H9 (cell line): ENCODE results near the gene DPYD. TPM values are rescaled to one million over a fixed set of nuclear protein-coding genes. Genes with fewer than 3 reads are reported as not detected.

Experiments used
- DNase-seq: peaks from one replicate; pipeline ENCODE4 v3.0.0-alpha.2; 2017
- H2AFZ ChIP-seq: one replicate; pipeline ENCODE4 v1.6.1; 2013; ENCODE audit warnings: mild to moderate bottlenecking, low read length, control low read depth, moderate library complexity
- H2AK5ac ChIP-seq: 2 replicates; pipeline ENCODE4 v1.6.1; 2013; ENCODE audit warnings: low read length, control low read depth, mixed read lengths; ENCODE audit not compliant: insufficient read length
- H2BK120ac ChIP-seq: one replicate; pipeline ENCODE4 v1.6.1; 2013; ENCODE audit warnings: low read depth, mild to moderate bottlenecking, low read length, control low read depth, inconsistent platforms; ENCODE audit not compliant: poor library complexity, severe bottlenecking
- H2BK12ac ChIP-seq: 2 replicates; pipeline ENCODE4 v1.6.1; 2013; ENCODE audit warnings: low read length, control low read depth, mixed read lengths, low read depth; ENCODE audit not compliant: insufficient read length
- H2BK15ac ChIP-seq: 2 replicates; pipeline ENCODE4 v1.6.1; 2013; ENCODE audit warnings: low read depth, low read length, control low read depth
- H2BK20ac ChIP-seq: one replicate; pipeline ENCODE4 v1.6.1; 2013; ENCODE audit warnings: low read depth, mild to moderate bottlenecking, low read length, control low read depth, inconsistent platforms; ENCODE audit not compliant: poor library complexity, severe bottlenecking
- H2BK5ac ChIP-seq: 2 replicates; pipeline ENCODE4 v1.6.1; 2013; ENCODE audit warnings: low read length, control low read depth, mixed read lengths; ENCODE audit not compliant: insufficient read length
- H3K14ac ChIP-seq: 2 replicates; pipeline ENCODE4 v1.6.1; 2013; ENCODE audit warnings: low read length, control low read depth; ENCODE audit not compliant: insufficient read depth
- H3K18ac ChIP-seq: 2 replicates; pipeline ENCODE4 v1.6.1; 2013; ENCODE audit warnings: low read depth, mild to moderate bottlenecking, mixed read lengths, low read length, control low read depth; ENCODE audit not compliant: insufficient read length
- H3K23ac ChIP-seq: 2 replicates; pipeline ENCODE4 v1.6.1; 2013; ENCODE audit warnings: low read length, control low read depth, mixed read lengths, low read depth; ENCODE audit not compliant: insufficient read length
- H3K23me2 ChIP-seq: 2 replicates; pipeline ENCODE4 v1.6.1; 2013; ENCODE audit warnings: low read depth, mild to moderate bottlenecking, mixed read lengths, low read length, control low read depth; ENCODE audit not compliant: insufficient read length, poor library complexity, severe bottlenecking
- H3K27ac ChIP-seq: 2 replicates; pipeline ENCODE4 v1.5.1; 2013; ENCODE audit warnings: low read length, control low read depth, mixed read lengths, low read depth; ENCODE audit not compliant: insufficient read length
- H3K27me3 ChIP-seq: 2 replicates; pipeline ENCODE4 v1.6.1; 2013; ENCODE audit warnings: low read length, control low read depth, inconsistent platforms; ENCODE audit not compliant: insufficient read depth
- H3K4ac ChIP-seq: 2 replicates; pipeline ENCODE4 v1.6.1; 2013; ENCODE audit warnings: low read depth, mild to moderate bottlenecking, control low read depth, inconsistent platforms, low read length, moderate library complexity
- H3K4me1 ChIP-seq: 2 replicates; pipeline ENCODE4 v1.6.1; 2013; ENCODE audit warnings: low read length, control low read depth, inconsistent platforms; ENCODE audit not compliant: insufficient read depth
- H3K4me2 ChIP-seq: 2 replicates; pipeline ENCODE4 v1.6.1; 2013; ENCODE audit warnings: low read length, control low read depth, mixed read lengths; ENCODE audit not compliant: insufficient read length, insufficient read depth
- H3K56ac ChIP-seq: 2 replicates; pipeline ENCODE4 v1.6.1; 2013; ENCODE audit warnings: low read depth, mild to moderate bottlenecking, mixed read lengths, low read length, control low read depth; ENCODE audit not compliant: insufficient read length
- H3K79me1 ChIP-seq: 2 replicates; pipeline ENCODE4 v1.6.1; 2013; ENCODE audit warnings: low read depth, mild to moderate bottlenecking, moderate library complexity, low read length, control low read depth, inconsistent platforms; ENCODE audit not compliant: insufficient read depth, poor library complexity, severe bottlenecking
- H3K79me2 ChIP-seq: 2 replicates; pipeline ENCODE4 v1.6.1; 2013; ENCODE audit warnings: low read length, control low read depth, inconsistent platforms; ENCODE audit not compliant: insufficient read depth
- H3K9ac ChIP-seq: 2 replicates; pipeline ENCODE4 v1.6.1; 2013; ENCODE audit warnings: low read length, control low read depth, mixed read lengths; ENCODE audit not compliant: insufficient read length; ENCODE audit errors: extremely low read depth
- H3K9me3 ChIP-seq: one replicate; pipeline ENCODE4 v1.6.1; 2013; ENCODE audit warnings: low read depth, low read length, inconsistent platforms; ENCODE audit not compliant: control insufficient read depth
- H3T11ph ChIP-seq: one replicate; pipeline ENCODE4 v1.6.1; 2013; ENCODE audit warnings: mild to moderate bottlenecking, low read length, control low read depth, inconsistent platforms
- H4K20me1 ChIP-seq: one replicate; pipeline ENCODE4 v1.6.1; 2013; ENCODE audit not compliant: control insufficient read depth, insufficient read length, insufficient read depth
- H4K5ac ChIP-seq: 2 replicates; pipeline ENCODE4 v1.6.1; 2013; ENCODE audit warnings: low read depth, mild to moderate bottlenecking, mixed read lengths, low read length, control low read depth; ENCODE audit not compliant: insufficient read length
- H4K8ac ChIP-seq: replicated peaks from 2 replicates; pipeline ENCODE4 v1.6.1; 2013; ENCODE audit warnings: low read length, control low read depth, mixed read lengths, low read depth; ENCODE audit not compliant: insufficient read length
- H4K91ac ChIP-seq: 2 replicates; pipeline ENCODE4 v1.6.1; 2013; ENCODE audit warnings: low read depth, mild to moderate bottlenecking, moderate library complexity, mixed read lengths, low read length, control low read depth; ENCODE audit not compliant: insufficient read length
- H3K27ac Mint-ChIP-seq, 3 experiments: 2 replicates in 2 of 3; 3 replicates in 1 of 3; pipeline ENCODE4 v1.8.0; 2020 to 2021; ENCODE audit warnings: mixed read lengths in 3 of 3, mild to moderate bottlenecking in 1 of 3, moderate library complexity in 1 of 3
- H3K27me3 Mint-ChIP-seq: 2 replicates; pipeline ENCODE4 v1.8.0; 2021; ENCODE audit warnings: low read depth, mild to moderate bottlenecking, moderate library complexity, mixed read lengths
- H3K36me3 Mint-ChIP-seq, 3 experiments: 2 replicates in 2 of 3; 3 replicates in 1 of 3; pipeline ENCODE4 v1.8.0; 2020 to 2021; ENCODE audit warnings: low read depth in 3 of 3, mixed read lengths in 3 of 3; ENCODE audit not compliant: insufficient read depth in 1 of 3
- H3K4me1 Mint-ChIP-seq, 2 experiments: 2 replicates each; pipeline ENCODE4 v1.8.0; 2020; ENCODE audit warnings: mixed read lengths in 2 of 2
- H3K4me3 Mint-ChIP-seq, 2 experiments: 2 replicates in 1 of 2; 3 replicates in 1 of 2; pipeline ENCODE4 v1.8.0; 2020 to 2021; ENCODE audit warnings: mild to moderate bottlenecking in 2 of 2, mixed read lengths in 2 of 2, moderate library complexity in 1 of 2
- H3K9me3 Mint-ChIP-seq, 2 experiments: 2 replicates in 1 of 2; 3 replicates in 1 of 2; pipeline ENCODE4 v1.8.0; 2020; ENCODE audit warnings: mild to moderate bottlenecking in 2 of 2, mixed read lengths in 2 of 2, moderate library complexity in 1 of 2
- WGBS: extraction: QIAGEN DNeasy Blood & Tissue Kit; methylation state at CpG from one replicate; pipeline ENCODE4 v1.1.7; 2013; ENCODE audit warnings: missing lambda C conversion rate, low lambda C conversion rate, mixed read lengths; ENCODE audit not compliant: insufficient read length; ENCODE audit errors: extremely low coverage; 5-methylcytosine and 5-hydroxymethylcytosine counted together
- total RNA-seq: library from RNA; stranded (reverse); gene quantifications from 2 replicates; pipeline ENCODE4 v1.2.1, GENCODE V29; 2021
- TF ChIP-seq, protein P1 (sequence below): fragments of 200-600 bp; sonication (generic); conservative IDR thresholded peaks from 3 replicates; pipeline ENCODE4 v1.8.0; 2021; ENCODE audit warnings: antibody characterized with exemption, mild to moderate bottlenecking

DPYD gene
- total RNA-seq, 1 experiment from 2014 or later: 0.37 TPM

DNA sequence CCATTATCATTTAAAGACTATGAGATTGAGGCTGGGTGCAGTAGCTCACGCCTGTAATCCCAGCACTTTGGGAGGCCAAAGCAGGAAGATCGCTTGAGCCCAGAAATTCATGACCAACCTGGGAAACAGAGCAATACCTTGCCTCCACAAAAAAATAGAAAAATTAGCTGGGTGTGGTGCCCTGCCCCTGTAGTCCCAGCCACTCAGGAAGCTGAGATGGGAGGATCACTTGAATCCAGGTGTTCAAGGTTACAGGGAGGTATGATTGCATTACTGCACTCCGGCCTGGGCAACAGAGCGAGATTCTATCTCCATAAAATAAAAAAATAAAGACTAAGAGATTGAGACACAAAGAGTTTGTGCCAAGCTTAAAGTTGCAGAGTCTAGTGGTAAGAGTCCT, 537.0 kb downstream of the DPYD start:
- TF ChIP-seq, protein P1, sequence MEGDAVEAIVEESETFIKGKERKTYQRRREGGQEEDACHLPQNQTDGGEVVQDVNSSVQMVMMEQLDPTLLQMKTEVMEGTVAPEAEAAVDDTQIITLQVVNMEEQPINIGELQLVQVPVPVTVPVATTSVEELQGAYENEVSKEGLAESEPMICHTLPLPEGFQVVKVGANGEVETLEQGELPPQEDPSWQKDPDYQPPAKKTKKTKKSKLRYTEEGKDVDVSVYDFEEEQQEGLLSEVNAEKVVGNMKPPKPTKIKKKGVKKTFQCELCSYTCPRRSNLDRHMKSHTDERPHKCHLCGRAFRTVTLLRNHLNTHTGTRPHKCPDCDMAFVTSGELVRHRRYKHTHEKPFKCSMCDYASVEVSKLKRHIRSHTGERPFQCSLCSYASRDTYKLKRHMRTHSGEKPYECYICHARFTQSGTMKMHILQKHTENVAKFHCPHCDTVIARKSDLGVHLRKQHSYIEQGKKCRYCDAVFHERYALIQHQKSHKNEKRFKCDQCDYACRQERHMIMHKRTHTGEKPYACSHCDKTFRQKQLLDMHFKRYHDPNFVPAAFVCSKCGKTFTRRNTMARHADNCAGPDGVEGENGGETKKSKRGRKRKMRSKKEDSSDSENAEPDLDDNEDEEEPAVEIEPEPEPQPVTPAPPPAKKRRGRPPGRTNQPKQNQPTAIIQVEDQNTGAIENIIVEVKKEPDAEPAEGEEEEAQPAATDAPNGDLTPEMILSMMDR: no peak

More for the DNA sequence above, 537.0 kb downstream of the DPYD start:
- no peak overlapping the region for H4K5ac ChIP-seq
- Mint-ChIP-seq H3K36me3 (no peaks in the 10 kb centered on the region), H3K9me3 (no peaks in the 10 kb centered on the region), H3K4me1 (peaks cover 6 to 14% of the 10 kb centered on the region in 2 experiments), H3K27me3 (0 out of 2 replicates have a peak, but pooled peaks cover 1% of the 10 kb centered on the region), H3K27ac (no peak overlapping the region), H3K4me3 (no peak overlapping the region)
- no peak overlapping the region for H4K8ac ChIP-seq
- no peak overlapping the region for H3T11ph ChIP-seq
- no peak overlapping the region for H3K27ac ChIP-seq
- no CpG with 5 or more reads among the region's 4 CpGs for WGBS
- H3K79me2 ChIP-seq: no peaks in the 10 kb centered on the region
- no peaks in the 10 kb centered on the region for H3K9me3 ChIP-seq
- no peak overlapping the region for H3K56ac ChIP-seq
- no peaks in the 10 kb centered on the region for H3K23me2 ChIP-seq
- no peak overlapping the region for H2BK15ac ChIP-seq
- no peak overlapping the region for H3K18ac ChIP-seq
- H2BK12ac ChIP-seq: no peak overlapping the region
- H3K27me3 ChIP-seq: no peaks in the 10 kb centered on the region
- no peak for DNase-seq
- no peak overlapping the region for H4K91ac ChIP-seq
- no peak overlapping the region for H2BK5ac ChIP-seq
- H2AK5ac ChIP-seq: no peak overlapping the region
- H2BK20ac ChIP-seq: no peak overlapping the region
- no peak overlapping the region for H3K4me2 ChIP-seq
- H2AFZ ChIP-seq: no peak overlapping the region
- H3K79me1 ChIP-seq: no peaks in the 10 kb centered on the region
- H3K4me1 ChIP-seq: no peaks in the 10 kb centered on the region
- H4K20me1 ChIP-seq: no peaks in the 10 kb centered on the region
- no peak overlapping the region for H3K4ac ChIP-seq
- H2BK120ac ChIP-seq: no peak overlapping the region
- no peak overlapping the region for H3K9ac ChIP-seq
- no peak overlapping the region for H3K14ac ChIP-seq
- H3K23ac ChIP-seq: no peak overlapping the region
